NCI-H1417 (cell line): ENCODE data around the gene VPS33B.
"Not testable (repeated sequence)": the region's sequence is repeated elsewhere in the genome, so short reads cannot be mapped to it uniquely, and the experiment has no call there.

Source experiments
- DNase-seq, 3 experiments: peaks; one replicate each; lab custom pipeline; 2025; lab: John Stamatoyannopoulos, UW

Gene VPS33B

DNA sequence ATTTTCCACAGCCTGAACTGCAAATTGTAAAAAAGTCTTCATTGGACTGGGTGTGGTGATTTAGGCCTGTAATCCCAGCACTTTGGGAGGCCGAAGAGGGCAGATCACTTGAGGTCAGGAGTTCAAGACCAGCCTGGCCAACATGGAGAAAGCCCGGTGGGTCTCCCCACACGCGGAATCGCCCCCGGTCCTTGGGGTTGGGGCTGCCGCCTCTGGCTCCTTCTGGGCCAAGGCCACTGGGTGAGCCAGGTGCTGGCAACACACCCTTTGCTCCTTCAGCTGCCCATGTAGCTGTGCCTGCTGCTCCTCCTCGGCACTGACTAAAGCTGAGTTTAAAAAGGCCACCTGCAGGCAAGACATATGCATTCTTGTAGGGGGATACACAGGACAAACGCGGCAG, 9.4 kb upstream of the VPS33B start:
- DNase-seq: no peak

DNA sequence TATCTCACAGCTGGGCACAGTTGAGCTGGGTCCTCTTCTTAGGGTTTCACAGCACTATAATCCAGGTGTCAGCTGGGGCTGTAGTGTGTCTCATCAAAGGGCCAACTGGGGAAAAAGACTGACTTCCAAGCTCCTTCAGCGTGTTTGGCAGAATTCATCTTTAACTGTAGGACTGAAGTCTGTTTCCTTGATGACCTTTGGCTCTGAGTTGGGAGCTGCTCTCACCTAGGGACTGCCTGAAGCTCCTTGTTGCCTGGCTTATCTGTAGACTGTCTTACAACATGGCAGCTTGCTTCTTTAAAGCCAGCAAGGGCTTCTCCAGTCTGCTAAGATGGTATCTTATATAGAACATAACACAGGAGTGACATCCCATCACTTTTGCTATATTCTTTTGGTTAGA, 5.3 kb upstream of the VPS33B start:
- DNase-seq: no peak

- DNase-seq: no peak
Measured at GRCh38 chr15:91023720-91024119, 1.3 kb upstream of the VPS33B start.

DNA sequence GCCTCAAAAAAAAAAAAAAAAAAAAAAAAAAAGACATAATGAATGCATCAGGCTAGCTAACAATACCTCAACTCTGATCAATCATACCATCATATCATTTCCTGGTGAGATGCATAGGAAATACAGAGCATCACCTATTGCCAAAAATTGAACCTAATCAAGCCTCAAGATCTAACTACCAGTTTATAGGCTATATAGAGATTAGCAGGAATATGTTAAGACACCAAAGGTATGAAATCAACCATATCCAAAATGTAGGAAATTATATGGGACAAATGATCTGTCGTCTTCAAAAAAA, 387 bp upstream of the VPS33B start:
- no peak for DNase-seq

DNA sequence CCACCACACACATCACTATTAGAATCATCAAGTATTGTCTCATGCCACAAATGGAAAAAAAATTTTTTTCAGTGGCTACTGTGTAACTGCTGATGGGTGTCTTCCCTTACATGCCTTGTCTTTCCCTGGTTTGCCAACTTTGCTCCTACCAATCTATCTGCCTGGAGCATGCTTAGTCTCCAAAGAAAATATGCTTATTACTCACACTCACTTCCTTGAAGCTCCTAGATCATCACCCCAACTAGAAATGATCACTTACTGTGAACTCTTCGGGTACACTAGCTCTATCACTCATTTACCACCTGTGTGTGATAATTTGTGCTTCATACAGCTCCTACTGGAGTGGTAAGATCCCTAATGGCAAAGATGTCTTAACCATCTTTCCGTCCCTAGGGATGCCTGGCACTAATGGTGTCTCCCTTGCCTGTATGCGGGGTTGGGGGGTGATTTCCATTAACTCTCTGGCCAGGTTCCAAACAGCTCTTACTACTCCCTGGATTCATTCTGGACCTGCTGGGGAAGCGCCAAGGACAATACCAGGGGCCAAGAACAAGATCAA, 799 bp downstream of the VPS33B start:
- DNase-seq: peak; percentile 47 to 79 (median 63)

- DNase-seq: no peak
Measured at GRCh38 chr15:91018158-91018557, 4.2 kb downstream of the VPS33B start.

DNA sequence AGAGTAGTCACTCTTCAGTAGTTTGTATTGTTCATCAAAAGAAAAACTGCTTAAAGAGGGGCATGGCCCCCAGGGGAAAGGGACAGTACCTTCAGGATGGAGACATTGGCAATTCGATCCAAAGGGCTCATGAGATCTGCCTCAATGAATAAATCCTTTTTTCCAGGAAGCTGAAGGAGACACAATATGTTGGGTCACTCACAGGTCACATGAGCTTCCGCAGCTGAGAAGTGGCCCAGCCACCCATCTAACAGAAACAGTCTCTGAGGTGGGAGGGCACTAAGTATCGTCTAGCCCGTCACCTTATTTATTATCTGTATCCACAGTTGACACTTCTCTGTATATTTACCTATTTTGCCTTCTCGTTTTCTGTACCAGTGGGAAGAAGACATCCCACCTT, 4.7 kb downstream of the VPS33B start:
- no peak for DNase-seq

DNA sequence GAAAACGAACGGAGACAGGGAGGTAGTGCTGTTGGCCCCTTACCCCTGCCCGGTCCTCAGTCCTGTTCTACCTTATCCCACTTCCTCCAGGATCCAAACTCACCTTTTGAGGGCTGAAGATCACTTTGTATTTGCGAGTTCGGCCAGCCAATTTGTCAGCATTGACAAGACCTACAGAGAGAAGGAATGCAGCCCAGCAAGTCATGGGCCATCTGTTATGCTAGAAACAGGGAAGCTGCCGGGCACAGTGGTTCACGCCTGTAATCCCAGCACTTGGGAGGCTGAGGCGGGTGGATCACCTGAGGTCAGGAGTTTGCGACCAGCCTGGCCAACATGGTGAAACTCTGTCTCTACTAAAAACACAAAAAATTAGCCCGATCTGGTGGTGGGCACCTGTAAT, 8.7 kb downstream of the VPS33B start:
- DNase-seq: not testable (repeated sequence)

DNA sequence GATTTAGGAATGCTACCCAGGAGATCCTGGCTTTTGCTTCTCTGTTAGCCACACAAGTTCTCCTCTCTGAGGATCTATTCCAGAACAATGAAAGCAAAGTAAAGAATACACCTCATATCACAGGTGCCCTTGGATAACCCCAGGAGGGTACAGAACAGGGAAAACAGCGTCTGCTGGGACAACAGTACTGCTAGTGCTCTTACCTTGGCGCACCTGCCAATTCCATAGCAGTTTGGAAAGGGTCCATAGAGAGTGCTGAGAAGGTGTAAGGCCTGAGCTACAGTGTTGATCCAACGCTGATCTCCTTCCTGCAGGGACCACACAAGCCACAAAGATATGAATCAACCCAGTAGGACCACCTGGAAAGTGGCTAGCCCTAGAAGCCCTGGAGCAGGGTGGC, 15.1 kb downstream of the VPS33B start:
- no peak for DNase-seq

- no peak for DNase-seq
Measured at GRCh38 chr15:91001209-91001608, 21.2 kb downstream of the VPS33B start.

DNA sequence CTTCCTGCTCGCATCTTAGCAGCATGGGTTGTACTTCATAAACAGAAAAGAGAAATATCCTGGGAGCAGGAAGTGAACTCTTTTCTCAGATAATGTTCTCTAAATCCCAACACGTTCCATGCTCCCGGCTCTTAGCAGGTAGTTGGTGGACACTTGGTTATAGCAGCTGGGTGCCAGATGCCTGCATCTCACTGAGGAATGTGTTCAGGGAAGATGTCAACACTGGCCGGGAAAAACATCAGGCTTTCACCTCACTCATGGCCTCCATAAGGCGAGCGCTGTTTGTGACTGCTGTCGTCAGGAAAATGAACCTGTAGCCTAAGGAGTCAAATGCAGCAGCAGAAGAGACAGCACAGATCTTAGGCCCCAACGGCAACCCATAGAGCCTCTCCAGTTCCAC, 23.7 kb downstream of the VPS33B start:
- DNase-seq: no peak

GRCh38 chr15:90994417-90995311, 27.7 kb downstream of the VPS33B start, which contains the start of gene PRC1:
Gene PRC1, minus strand, starts transcription at chr15:90994535. Its CDS starts 118 bp downstream, at chr15:90994417.
- DNase-seq: peak; percentile 98 to 100 (median 99)

DNA sequence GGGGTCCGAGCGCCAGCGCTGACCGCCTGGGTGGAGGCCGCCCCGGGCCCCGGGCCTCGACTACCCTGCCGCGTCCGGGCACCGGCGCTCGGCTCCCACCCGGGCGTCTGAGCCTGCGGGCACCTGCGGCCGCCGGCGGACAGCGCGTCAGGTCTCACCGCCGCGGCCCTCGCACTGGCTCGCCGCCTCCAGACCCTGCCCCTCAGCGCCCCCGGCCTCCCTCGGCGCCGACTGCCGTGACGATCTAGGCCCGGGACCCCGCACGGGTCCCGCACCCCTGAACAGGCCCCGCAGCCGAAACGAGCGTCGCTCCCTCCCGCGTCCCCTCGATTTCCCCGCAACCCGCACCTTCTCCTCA, 28.4 kb downstream of the VPS33B start:
- DNase-seq: no peak

DNA sequence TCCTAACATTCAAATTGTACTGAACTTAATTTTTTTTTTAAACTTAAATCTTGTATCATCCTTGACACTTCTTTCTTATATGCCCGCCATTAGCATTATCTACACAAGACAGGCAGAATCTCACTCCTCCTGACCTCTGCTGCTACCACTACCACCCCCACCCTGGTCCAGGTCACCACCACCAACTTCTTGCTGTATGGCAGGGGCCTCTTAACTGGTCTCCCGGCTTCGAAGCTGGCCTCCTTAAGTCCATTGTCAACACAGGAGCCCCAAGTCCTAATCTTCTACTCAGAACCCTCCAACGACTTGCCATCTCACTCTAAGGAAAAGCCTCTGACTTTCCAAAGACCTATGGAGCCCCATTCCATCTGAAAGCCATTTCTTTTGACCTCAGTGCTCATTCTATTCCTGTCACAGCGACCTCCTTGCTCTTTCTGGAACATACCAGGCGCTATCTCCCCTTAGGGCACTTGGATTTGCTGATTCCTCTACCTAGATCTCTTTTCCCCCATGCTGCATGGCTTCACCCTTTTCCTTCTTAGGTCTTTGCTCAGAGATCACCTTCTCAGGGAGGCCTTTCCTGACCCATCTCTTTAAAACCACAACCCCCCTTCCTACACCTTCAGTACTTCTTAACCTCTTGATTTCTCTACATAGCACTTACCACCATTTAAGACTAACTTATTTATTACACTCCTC, 30.7 kb downstream of the VPS33B start:
- DNase-seq: no peak

GRCh38 chr15:90990446-90990845, 31.9 kb downstream of the VPS33B start:
- DNase-seq: no peak

DNA sequence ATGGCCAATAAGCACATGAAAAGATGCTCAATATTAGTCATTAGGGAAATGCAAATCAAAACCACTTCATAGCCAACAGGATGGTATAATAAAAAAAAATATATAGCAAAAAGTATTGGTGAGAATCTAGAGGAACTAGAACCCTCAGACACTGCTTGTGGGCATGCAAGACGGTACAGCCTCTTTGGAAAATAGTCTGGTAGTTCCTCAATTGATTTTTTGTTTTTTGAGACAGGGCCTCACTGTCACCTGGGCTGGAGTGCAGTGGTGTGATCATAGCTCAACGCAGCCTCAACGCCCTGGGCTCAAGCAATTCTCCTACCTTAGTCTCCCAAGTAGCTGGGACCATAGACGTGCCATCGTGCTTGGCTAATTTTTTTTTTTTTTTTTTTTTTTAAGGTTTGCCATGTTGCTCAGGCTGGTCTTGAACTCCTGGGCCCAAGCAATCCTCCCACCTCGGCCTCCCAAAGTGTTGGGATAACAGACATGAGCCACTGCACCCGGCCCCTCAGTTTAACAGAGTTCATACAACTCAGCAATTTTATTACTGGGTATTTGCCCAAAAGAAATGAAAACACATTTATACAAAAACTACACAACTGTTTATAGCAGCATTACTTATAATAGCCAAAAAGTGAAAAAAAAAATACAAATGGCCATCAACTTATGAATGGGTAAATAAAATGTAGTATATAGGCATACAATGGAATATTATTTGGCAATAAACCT, 33.2 kb downstream of the VPS33B start:
- no peak for DNase-seq

- DNase-seq: no peak
Measured at GRCh38 chr15:90988296-90988695, 34.1 kb downstream of the VPS33B start.

DNA sequence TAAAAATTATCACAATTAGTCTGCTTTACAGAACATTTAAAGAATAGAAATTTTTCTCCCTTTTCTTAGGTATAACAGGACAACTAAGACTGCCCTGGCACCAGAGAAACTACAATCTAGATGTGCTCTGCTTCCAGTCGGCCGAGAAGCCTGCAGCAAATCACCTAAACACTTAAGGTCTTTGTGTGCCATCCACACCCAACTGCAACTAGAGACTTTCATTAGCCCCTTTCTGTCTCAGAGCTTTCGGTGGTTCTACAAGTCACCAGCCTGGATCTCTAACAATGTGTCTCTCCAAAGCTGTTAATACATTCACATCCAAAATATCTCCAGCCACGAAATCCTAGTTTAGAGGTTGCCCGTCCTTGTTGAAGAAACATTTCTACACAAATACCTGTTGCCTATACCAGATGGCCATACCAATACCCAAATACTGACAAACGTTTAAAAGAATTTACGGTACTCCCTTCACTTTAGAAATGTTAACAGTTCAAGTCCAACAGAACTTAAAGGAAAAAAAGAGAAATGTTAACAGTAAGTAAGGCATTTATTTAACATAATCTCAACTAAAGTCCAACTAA, 34.7 kb downstream of the VPS33B start:
- peak in 1 of 3 experiments; percentile 31 for DNase-seq

- no peak for DNase-seq
Measured at GRCh38 chr15:90986790-90987507, 35.4 kb downstream of the VPS33B start.

- no peak for DNase-seq
Measured at GRCh38 chr15:90982135-90982534, 40.3 kb downstream of the VPS33B start.

DNA sequence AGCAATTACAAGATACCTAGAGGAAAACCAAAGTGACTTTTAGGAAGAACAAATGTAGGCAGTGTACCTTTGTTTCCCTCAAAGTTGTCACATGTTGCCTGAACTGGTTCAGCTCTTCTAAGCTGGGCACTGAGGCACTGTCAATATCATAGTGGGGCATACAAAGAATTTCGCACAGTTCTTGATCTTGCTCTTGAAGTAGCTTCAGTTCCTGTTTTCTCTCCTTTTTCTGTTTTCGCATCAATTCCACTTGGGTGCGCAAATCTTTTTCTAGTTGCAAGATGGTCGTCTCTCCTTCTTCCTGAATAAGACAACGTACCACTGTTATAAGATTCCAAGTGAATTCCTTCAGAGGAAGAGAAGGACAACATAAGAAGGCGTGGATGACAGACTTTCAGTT, 40.7 kb downstream of the VPS33B start:
- DNase-seq: no peak

DNA sequence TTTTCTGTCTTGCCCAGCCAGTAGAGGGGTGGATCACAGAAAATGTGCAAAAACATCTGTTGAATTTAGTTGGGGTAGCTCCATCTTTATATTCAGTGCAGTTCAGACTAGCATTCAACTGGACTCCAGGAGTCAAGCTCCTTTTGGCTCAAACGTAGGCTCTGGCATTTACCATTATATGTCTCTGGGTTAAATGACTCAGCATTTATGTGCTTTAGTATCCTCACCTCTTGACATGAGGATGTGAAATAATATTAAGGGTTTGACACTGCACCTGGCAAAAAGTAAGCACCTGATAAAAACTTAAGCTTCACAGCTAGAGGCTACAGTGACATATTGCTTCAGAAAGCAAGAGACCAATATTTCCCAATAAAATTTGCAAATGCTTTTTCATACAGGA, 42.8 kb downstream of the VPS33B start:
- no peak for DNase-seq
